GM23338 (cell line): ENCODE measurements around the gene SPG21. TPM values are rescaled to one million over a fixed set of nuclear protein-coding genes. Genes with fewer than 3 reads are reported as not detected.

Experiments
- ATAC-seq: fragments of 200-7000 bp; cut with Tn5 transposase; 3 replicates; pipeline ENCODE4 v1.9.1; 2020
- DNase-seq: peaks from one replicate; pipeline ENCODE4 v3.0.0-alpha.2; 2015; ENCODE audit warnings: low spot score
- H2AFZ ChIP-seq: fragments of 200-600 bp; sonication (generic); 2 replicates; pipeline ENCODE4 v1.8.0; 2016; ENCODE audit warnings: antibody characterized with exemption, mild to moderate bottlenecking, moderate library complexity
- H3F3A ChIP-seq: fragments of 200-600 bp; sonication (generic); replicated peaks from 2 replicates; pipeline ENCODE4 v1.8.0; 2017; ENCODE audit warnings: antibody characterized with exemption, mixed run types, low read depth
- H3K27ac ChIP-seq: fragments of 200-600 bp; sonication (generic); 2 replicates; pipeline ENCODE4 v1.6.1; 2016; ENCODE audit warnings: low read depth
- H3K27me3 ChIP-seq: fragments of 200-600 bp; sonication (generic); 2 replicates; pipeline ENCODE4 v1.8.0; 2016; ENCODE audit warnings: mild to moderate bottlenecking, mixed run types, moderate library complexity; ENCODE audit not compliant: insufficient read depth
- H3K36me3 ChIP-seq: fragments of 200-600 bp; sonication (generic); 2 replicates; pipeline ENCODE4 v1.8.0; 2016; ENCODE audit warnings: mild to moderate bottlenecking; ENCODE audit not compliant: insufficient read depth
- H3K4me1 ChIP-seq: fragments of 200-600 bp; sonication (generic); 2 replicates; pipeline ENCODE4 v1.8.0; 2016; ENCODE audit warnings: mild to moderate bottlenecking, moderate library complexity; ENCODE audit not compliant: insufficient read depth
- H3K4me2 ChIP-seq: fragments of 200-600 bp; sonication (generic); 2 replicates; pipeline ENCODE4 v1.7.1; 2017; ENCODE audit warnings: mixed run types
- H3K4me3 ChIP-seq: fragments of 200-600 bp; sonication (generic); 2 replicates; pipeline ENCODE4 v1.6.1; 2016; ENCODE audit warnings: mixed run types
- H3K79me2 ChIP-seq: fragments of 200-600 bp; sonication (generic); replicated peaks from 2 replicates; pipeline ENCODE4 v1.8.0; 2017; ENCODE audit warnings: mild to moderate bottlenecking; ENCODE audit not compliant: insufficient read depth
- H3K9me2 ChIP-seq: fragments of 200-600 bp; sonication (generic); 2 replicates; pipeline ENCODE4 v1.8.0; 2017; ENCODE audit not compliant: insufficient read depth
- H4K20me1 ChIP-seq: fragments of 200-600 bp; sonication (generic); replicated peaks from 2 replicates; pipeline ENCODE4 v1.8.0; 2017; ENCODE audit warnings: mild to moderate bottlenecking; ENCODE audit not compliant: insufficient read depth
- H3K27ac Mint-ChIP-seq: 2 replicates; pipeline ENCODE4 v1.8.0; 2020; ENCODE audit warnings: inconsistent platforms, mild to moderate bottlenecking, moderate library complexity, mixed read lengths
- H3K27me3 Mint-ChIP-seq: 3 replicates; pipeline ENCODE4 v1.8.0; 2022; ENCODE audit warnings: low read depth, mild to moderate bottlenecking, moderate library complexity, mixed read lengths, inconsistent platforms; ENCODE audit not compliant: insufficient read depth, poor library complexity
- H3K36me3 Mint-ChIP-seq: 3 replicates; pipeline ENCODE4 v1.8.0; 2021; ENCODE audit warnings: low read depth, mild to moderate bottlenecking, inconsistent platforms, moderate library complexity, mixed read lengths
- H3K4me1 Mint-ChIP-seq: 3 replicates; pipeline ENCODE4 v1.8.0; 2020; ENCODE audit warnings: mild to moderate bottlenecking, inconsistent platforms, mixed read lengths
- H3K4me3 Mint-ChIP-seq: 3 replicates; pipeline ENCODE4 v1.8.0; 2021; ENCODE audit warnings: moderate library complexity, mild to moderate bottlenecking, inconsistent platforms, mixed read lengths
- H3K9me3 Mint-ChIP-seq: 3 replicates; pipeline ENCODE4 v1.8.0; 2020; ENCODE audit warnings: moderate library complexity, mild to moderate bottlenecking, inconsistent platforms, mixed read lengths
- CREB1 ChIP-seq: fragments of 250-450 bp; sonication (Bioruptor Pico); IDR thresholded peaks from 2 replicates; pipeline ENCODE4 v1.5.0; 2020; ENCODE audit warnings: low read depth, mild to moderate bottlenecking, moderate library complexity
- EZH2 ChIP-seq: fragments of 200-600 bp; sonication (generic); IDR thresholded peaks from one replicate; pipeline ENCODE4 v1.8.0; 2017; ENCODE audit warnings: antibody characterized with exemption, mild to moderate bottlenecking, low read depth; ENCODE audit not compliant: unreplicated experiment
- EZH2phosphoT487 ChIP-seq: fragments of 200-600 bp; sonication (generic); IDR thresholded peaks from one replicate; pipeline ENCODE4 v1.8.1; 2018; ENCODE audit warnings: antibody characterized with exemption; ENCODE audit not compliant: unreplicated experiment
- JUNB ChIP-seq: IDR thresholded peaks from one replicate; pipeline ENCODE4 v1.6.1; 2016; ENCODE audit warnings: antibody characterized with exemption; ENCODE audit not compliant: unreplicated experiment
- NANOG ChIP-seq: IDR thresholded peaks from 2 replicates; pipeline ENCODE4 v1.6.1; 2016; ENCODE audit warnings: antibody characterized with exemption, borderline replicate concordance
- POLR2AphosphoS5 ChIP-seq: IDR thresholded peaks from 2 replicates; pipeline ENCODE4 v1.6.1; 2016; ENCODE audit warnings: antibody characterized with exemption, low read depth
- REST ChIP-seq: IDR thresholded peaks from one replicate; pipeline ENCODE4 v1.6.1; 2018; ENCODE audit warnings: antibody characterized with exemption; ENCODE audit not compliant: unreplicated experiment
- STAT1 ChIP-seq: IDR thresholded peaks from one replicate; pipeline ENCODE4 v1.6.1; 2016; ENCODE audit warnings: antibody characterized with exemption; ENCODE audit not compliant: unreplicated experiment
- ZNF114 ChIP-seq: fragments of 250-450 bp; sonication (Bioruptor Pico); IDR thresholded peaks from 2 replicates; pipeline ENCODE4 v1.5.0; 2020; ENCODE audit warnings: mild to moderate bottlenecking, moderate library complexity
- ZNF331 ChIP-seq: fragments of 250-450 bp; sonication (Bioruptor Pico); IDR thresholded peaks from 2 replicates; pipeline ENCODE4 v1.5.0; 2020; ENCODE audit warnings: low read depth, mild to moderate bottlenecking, moderate library complexity
- ZNF462 ChIP-seq: fragments of 250-450 bp; sonication (Bioruptor Pico); IDR thresholded peaks from 2 replicates; pipeline ENCODE4 v1.5.0; 2020; ENCODE audit warnings: mild to moderate bottlenecking, moderate library complexity
- polyA plus RNA-seq: library from polyadenylated mRNA; unstranded; fragments of >200 nt; fragmentation: Nextera tagmentation; extraction: Ambion mirVana; gene quantifications from 2 replicates; pipeline ENCODE4 v1.2.1, GENCODE V29; 2016
- total RNA-seq: library from RNA; depleted of rRNA; stranded (reverse); fragments of >200 nt; shearing (Covaris generic); gene quantifications from 2 replicates; pipeline ENCODE4 v1.2.3, GENCODE V29; 2014
- TF ChIP-seq, protein P1 (sequence below): IDR thresholded peaks from 2 replicates; pipeline ENCODE4 v1.6.1; 2016; ENCODE audit warnings: antibody characterized with exemption
- TF ChIP-seq, protein P2 (sequence below), 2 experiments: fragments of 200-600 bp in 1 of 2; sonication (generic) in 1 of 2; conservative IDR thresholded peaks; 2 replicates each; pipeline versions ENCODE4 v1.5.1 to v1.6.1; 2016 to 2017; ENCODE audit warnings: antibody characterized with exemption in 2 of 2, low read depth in 2 of 2, mild to moderate bottlenecking in 2 of 2, moderate library complexity in 1 of 2

Gene SPG21
- total and polyA plus RNA-seq, 2 experiments from 2014 or later: 81.0 to 102 TPM

- H3K4me1 ChIP-seq: no peaks in the 10 kb centered on the region; the same call in 1 of the 2 replicates
- TF ChIP-seq ZNF331 (CRISPR knock-in tag): no peak
- TF ChIP-seq ZNF114 (CRISPR knock-in tag): no peak
- no peak for TF ChIP-seq NANOG
- TF ChIP-seq POLR2AphosphoS5: no peak
- no peak for TF ChIP-seq EZH2
- no peak for TF ChIP-seq JUNB
- TF ChIP-seq STAT1: no peak
- no peak for TF ChIP-seq REST
- TF ChIP-seq, protein P1, sequence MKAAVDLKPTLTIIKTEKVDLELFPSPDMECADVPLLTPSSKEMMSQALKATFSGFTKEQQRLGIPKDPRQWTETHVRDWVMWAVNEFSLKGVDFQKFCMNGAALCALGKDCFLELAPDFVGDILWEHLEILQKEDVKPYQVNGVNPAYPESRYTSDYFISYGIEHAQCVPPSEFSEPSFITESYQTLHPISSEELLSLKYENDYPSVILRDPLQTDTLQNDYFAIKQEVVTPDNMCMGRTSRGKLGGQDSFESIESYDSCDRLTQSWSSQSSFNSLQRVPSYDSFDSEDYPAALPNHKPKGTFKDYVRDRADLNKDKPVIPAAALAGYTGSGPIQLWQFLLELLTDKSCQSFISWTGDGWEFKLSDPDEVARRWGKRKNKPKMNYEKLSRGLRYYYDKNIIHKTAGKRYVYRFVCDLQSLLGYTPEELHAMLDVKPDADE: no peak
- no peak for TF ChIP-seq ZNF462 (CRISPR knock-in tag)
- TF ChIP-seq, protein P2, sequence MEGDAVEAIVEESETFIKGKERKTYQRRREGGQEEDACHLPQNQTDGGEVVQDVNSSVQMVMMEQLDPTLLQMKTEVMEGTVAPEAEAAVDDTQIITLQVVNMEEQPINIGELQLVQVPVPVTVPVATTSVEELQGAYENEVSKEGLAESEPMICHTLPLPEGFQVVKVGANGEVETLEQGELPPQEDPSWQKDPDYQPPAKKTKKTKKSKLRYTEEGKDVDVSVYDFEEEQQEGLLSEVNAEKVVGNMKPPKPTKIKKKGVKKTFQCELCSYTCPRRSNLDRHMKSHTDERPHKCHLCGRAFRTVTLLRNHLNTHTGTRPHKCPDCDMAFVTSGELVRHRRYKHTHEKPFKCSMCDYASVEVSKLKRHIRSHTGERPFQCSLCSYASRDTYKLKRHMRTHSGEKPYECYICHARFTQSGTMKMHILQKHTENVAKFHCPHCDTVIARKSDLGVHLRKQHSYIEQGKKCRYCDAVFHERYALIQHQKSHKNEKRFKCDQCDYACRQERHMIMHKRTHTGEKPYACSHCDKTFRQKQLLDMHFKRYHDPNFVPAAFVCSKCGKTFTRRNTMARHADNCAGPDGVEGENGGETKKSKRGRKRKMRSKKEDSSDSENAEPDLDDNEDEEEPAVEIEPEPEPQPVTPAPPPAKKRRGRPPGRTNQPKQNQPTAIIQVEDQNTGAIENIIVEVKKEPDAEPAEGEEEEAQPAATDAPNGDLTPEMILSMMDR (conservative IDR thresholded peaks at IDR 0.05; ENCODE audit: low read depth in 2 of 2): no peak
- TF ChIP-seq EZH2phosphoT487: no peak
- TF ChIP-seq CREB1 (CRISPR knock-in tag): no peak
- peaks cover 10% of the 10 kb centered on the region for H4K20me1 ChIP-seq
- H3K27me3 Mint-ChIP-seq: peaks cover 5% of the 10 kb centered on the region
- no peak overlapping the region for H3K4me3 ChIP-seq
- H3K36me3 ChIP-seq: no peaks in the 10 kb centered on the region
- H3K4me1 Mint-ChIP-seq: peaks cover 10% of the 10 kb centered on the region
- no peak overlapping the region for H2AFZ ChIP-seq
- H3K27ac Mint-ChIP-seq: no peak overlapping the region
- H3K4me3 Mint-ChIP-seq: no peak overlapping the region
- peaks cover 5% of the 10 kb centered on the region for H3K36me3 Mint-ChIP-seq
- no peaks in the 10 kb centered on the region for H3K9me3 Mint-ChIP-seq
- no peak overlapping the region for H3K27ac ChIP-seq
- no peaks in the 10 kb centered on the region for H3K27me3 ChIP-seq
- H3F3A ChIP-seq: peaks cover 8% of the 10 kb centered on the region
- H3K9me2 ChIP-seq: no peaks in the 10 kb centered on the region; the same call in 1 of the 2 replicates
- no peak for DNase-seq
- peaks cover 34% of the 10 kb centered on the region for H3K79me2 ChIP-seq
- ATAC-seq: no peak
- H3K4me2 ChIP-seq: no peak overlapping the region
Observed at GRCh38 chr15:64985366-64986033, 4.2 kb downstream of the SPG21 start.
